Adrenal gland (tissue), 12 donors: ENCODE data around the gene IL33. TPM values are rescaled to one million over a fixed set of nuclear protein-coding genes. Genes with fewer than 3 reads are reported as not detected.

ENCODE experiments used
- DNase-seq, 7 donors: peaks; one replicate each; pipeline ENCODE4 v3.0.0-alpha.2; 2019 to 2020
- H3K27ac ChIP-seq, 5 donors: fragments of 200-600 bp; sonication (generic) in 4 of 5; 1 replicate in 3 of 5; 2 replicates in 2 of 5; pipeline versions ENCODE4 v1.5.1 to v1.8.0; 2016 to 2020; ENCODE audit warnings: mild to moderate bottlenecking in 1 of 5
- H3K27me3 ChIP-seq: fragments of 200-600 bp; 2 replicates; pipeline ENCODE4 v1.8.0; 2021
- H3K36me3 ChIP-seq, 2 donors: fragments of 200-600 bp; replicated peaks in 1 of 2; 1 replicate in 1 of 2; 2 replicates in 1 of 2; pipeline versions ENCODE4 v1.5.1 to v1.8.0; 2018 to 2022
- H3K4me1 ChIP-seq, 2 donors: fragments of 200-600 bp; replicated peaks in 1 of 2; 1 replicate in 1 of 2; 2 replicates in 1 of 2; pipeline versions ENCODE4 v1.5.1 to v1.8.0; 2018 to 2021
- H3K4me3 ChIP-seq, 4 donors: fragments of 200-600 bp; sonication (generic) in 3 of 4; one replicate each; pipeline ENCODE4 v1.5.1; 2016 to 2018
- H3K9me3 ChIP-seq, 3 donors: fragments of 200-600 bp; sonication (generic) in 1 of 3; replicated peaks in 1 of 3; 1 replicate in 2 of 3; 2 replicates in 1 of 3; pipeline versions ENCODE4 v1.5.1 to v1.8.0; 2016 to 2021
- CTCF ChIP-seq, 6 experiments: fragments of 450-650 bp in 4 of 6; fragments of 200-600 bp in 2 of 6; sonication (generic) in 1 of 6; IDR thresholded peaks; 1 replicate in 5 of 6; 2 replicates in 1 of 6; pipeline versions ENCODE4 v1.5.1 to v1.8.0; 2016 to 2021; ENCODE audit warnings: antibody characterized with exemption in 6 of 6, mild to moderate bottlenecking in 2 of 6, moderate library complexity in 1 of 6
- POLR2A ChIP-seq, 2 donors: fragments of 450-650 bp; IDR thresholded peaks; one replicate each; pipeline ENCODE4 v1.6.1; 2017; ENCODE audit warnings: antibody characterized with exemption in 2 of 2, mild to moderate bottlenecking in 2 of 2, moderate library complexity in 1 of 2
- WGBS, 4 donors: extraction: QIAGEN DNeasy Blood & Tissue Kit in 2 of 4; methylation state at CpG; one replicate each; pipeline versions ENCODE4 v1.1.5 to v1.1.7; 2013 to 2017; 5-methylcytosine and 5-hydroxymethylcytosine counted together
- intact Hi-C, 2 donors: fragments of 100-400 bp; cut with DNase I; formaldehyde crosslinking; loops; one replicate each; pipeline versions ENCODE4 v1.14.1 to v1.15.0; 2022 to 2023
- polyA plus RNA-seq, 3 donors: library from polyadenylated mRNA; stranded (reverse); fragments of 200-250 nt in 2 of 3; fragments of 350-450 nt in 1 of 3; fragmentation: Illumina TruSeq in 1 of 3; extraction: RNeasy Lipid Tissue Mini Kit (QIAGEN cat#74804) in 1 of 3; gene quantifications; one replicate each; pipeline ENCODE4 v1.2.3, GENCODE V29; 2013 to 2014
- total RNA-seq, 9 donors: library from RNA; depleted of rRNA in 4 of 9; stranded (reverse); fragments of >200 nt in 4 of 9; fragments of 120-200 nt in 1 of 9; fragmentation: NEBNext Ultra II Directional in 1 of 9; extraction: Animal tissue kit (Norgen Biotek cat#: 25700) in 1 of 9; gene quantifications; one replicate each; pipeline versions ENCODE4 v1.1.0 to v1.2.4, GENCODE V29; 2013 to 2023
- donor health status: healthy with polysubstance abuse.
- donor health status: Bipolar disorder and iron deficiency.
- donor health status: DM: yes; HTN: yes; CAD: no.
- donor health status: DM: no; HTN: no; CAD: no.
- donor health status: DM: no; HTN: no; CAD: no.
- donor health status: DM: yes; HTN: yes; CAD: no.

IL33 gene
- total and polyA plus RNA-seq, 12 donors: 8.2 to 54.3 (median 22.2) TPM

DNA sequence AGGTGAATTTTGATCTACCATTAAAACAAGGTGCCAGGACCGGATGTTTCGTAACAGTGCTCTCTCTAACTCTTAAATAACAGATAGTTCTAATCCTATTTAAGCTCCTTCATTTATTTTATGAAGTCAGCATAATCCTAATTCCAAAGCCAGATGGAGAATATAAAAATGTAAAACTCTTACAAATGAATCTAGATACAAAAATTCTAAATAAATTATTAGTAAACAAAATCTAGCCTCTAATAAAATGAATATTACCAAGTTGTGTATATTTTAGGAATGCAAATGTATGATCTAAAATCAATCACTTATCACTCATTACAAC lies 32.4 kb upstream of the IL33 start:
- Histone ChIP-seq H3K36me3 (no peaks in the 10 kb centered on the region), H3K27ac (no peak overlapping the region), H3K4me3 (no peak overlapping the region), H3K27me3 (no peaks in the 10 kb centered on the region), H3K9me3 (no peaks in the 10 kb centered on the region), H3K4me1 (no peaks in the 10 kb centered on the region)
- DNase-seq: no peak
- intact Hi-C loops: no loop called here
- WGBS, 4 donors: 75 to 94% (median 88%) methylated on average over 2 of the region's 2 CpGs
- TF ChIP-seq CTCF (IDR thresholded peaks at IDR 0.05): no peak
- no peak for TF ChIP-seq POLR2A (IDR thresholded peaks at IDR 0.05)

DNA sequence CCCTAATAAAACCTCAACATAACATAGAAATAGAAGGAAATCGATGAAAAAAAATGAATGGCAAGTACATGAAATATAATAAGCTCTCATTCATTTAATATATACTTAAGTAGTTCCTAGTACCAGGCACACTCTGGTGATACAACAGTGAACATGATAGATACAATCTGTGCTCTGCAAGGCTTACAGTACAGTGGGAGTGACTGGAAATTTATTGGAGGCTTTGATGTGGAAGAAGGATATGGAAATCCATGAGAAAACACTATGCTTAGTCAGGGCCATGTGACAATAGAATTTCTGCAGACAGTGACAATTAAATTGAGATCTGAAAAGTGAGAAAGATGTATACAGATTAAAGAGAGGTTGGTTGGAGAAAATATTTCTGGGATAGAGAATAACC lies 32.0 kb upstream of the IL33 start:
- TF ChIP-seq CTCF (IDR thresholded peaks at IDR 0.05): no peak
- no peak for TF ChIP-seq POLR2A (IDR thresholded peaks at IDR 0.05)
- H3K36me3 ChIP-seq: no peaks in the 10 kb centered on the region
- intact Hi-C loops: no loop called here
- no peaks in the 10 kb centered on the region for H3K9me3 ChIP-seq
- no peaks in the 10 kb centered on the region for H3K4me1 ChIP-seq
- H3K27ac ChIP-seq: no peak overlapping the region
- no peaks in the 10 kb centered on the region for H3K27me3 ChIP-seq
- no peak for DNase-seq
- 72 to 84% (median 76%) methylated on average over 1 of the region's 1 CpG for WGBS, 4 donors
- no peak overlapping the region for H3K4me3 ChIP-seq

- Histone ChIP-seq H3K4me1 (no peaks in the 10 kb centered on the region), H3K36me3 (no peaks in the 10 kb centered on the region), H3K27ac (no peak overlapping the region), H3K27me3 (no peaks in the 10 kb centered on the region), H3K9me3 (no peaks in the 10 kb centered on the region), H3K4me3 (no peak overlapping the region)
- 47 to 61% (median 56%) methylated on average over 5 of the region's 5 CpGs for WGBS, 4 donors
- peak in 3 of 7 donors; percentile 19 to 26 (median 21) for DNase-seq
- intact Hi-C loops: no loop called here
- TF ChIP-seq POLR2A (IDR thresholded peaks at IDR 0.05): no peak
- TF ChIP-seq CTCF (IDR thresholded peaks at IDR 0.05): no peak
Measured at GRCh38 chr9:6184749-6185645, 30.6 kb upstream of the IL33 start.

- no peaks in the 10 kb centered on the region for H3K4me1 ChIP-seq
- H3K27me3 ChIP-seq: no peaks in the 10 kb centered on the region
- intact Hi-C loops: no loop called here
- H3K4me3 ChIP-seq: no peak overlapping the region
- H3K27ac ChIP-seq: no peak overlapping the region
- TF ChIP-seq CTCF (IDR thresholded peaks at IDR 0.05) (no peak), POLR2A (IDR thresholded peaks at IDR 0.05) (no peak)
- no peak for DNase-seq
- WGBS, 4 donors: 58 to 79% (median 73%) methylated on average over 2 of the region's 2 CpGs
- H3K36me3 ChIP-seq: no peaks in the 10 kb centered on the region
- no peaks in the 10 kb centered on the region for H3K9me3 ChIP-seq
Measured at GRCh38 chr9:6186691-6187090, 28.9 kb upstream of the IL33 start.
